ENCODE data around the gene TMEM185B.
A peak's percentile ranks its signal among the peaks of the same experiment; 100 is the strongest.
"Not testable (repeated sequence)": the region's sequence is repeated elsewhere in the genome, so short reads cannot be mapped to it uniquely, and the experiment has no call there.

Gene TMEM185B

DNA sequence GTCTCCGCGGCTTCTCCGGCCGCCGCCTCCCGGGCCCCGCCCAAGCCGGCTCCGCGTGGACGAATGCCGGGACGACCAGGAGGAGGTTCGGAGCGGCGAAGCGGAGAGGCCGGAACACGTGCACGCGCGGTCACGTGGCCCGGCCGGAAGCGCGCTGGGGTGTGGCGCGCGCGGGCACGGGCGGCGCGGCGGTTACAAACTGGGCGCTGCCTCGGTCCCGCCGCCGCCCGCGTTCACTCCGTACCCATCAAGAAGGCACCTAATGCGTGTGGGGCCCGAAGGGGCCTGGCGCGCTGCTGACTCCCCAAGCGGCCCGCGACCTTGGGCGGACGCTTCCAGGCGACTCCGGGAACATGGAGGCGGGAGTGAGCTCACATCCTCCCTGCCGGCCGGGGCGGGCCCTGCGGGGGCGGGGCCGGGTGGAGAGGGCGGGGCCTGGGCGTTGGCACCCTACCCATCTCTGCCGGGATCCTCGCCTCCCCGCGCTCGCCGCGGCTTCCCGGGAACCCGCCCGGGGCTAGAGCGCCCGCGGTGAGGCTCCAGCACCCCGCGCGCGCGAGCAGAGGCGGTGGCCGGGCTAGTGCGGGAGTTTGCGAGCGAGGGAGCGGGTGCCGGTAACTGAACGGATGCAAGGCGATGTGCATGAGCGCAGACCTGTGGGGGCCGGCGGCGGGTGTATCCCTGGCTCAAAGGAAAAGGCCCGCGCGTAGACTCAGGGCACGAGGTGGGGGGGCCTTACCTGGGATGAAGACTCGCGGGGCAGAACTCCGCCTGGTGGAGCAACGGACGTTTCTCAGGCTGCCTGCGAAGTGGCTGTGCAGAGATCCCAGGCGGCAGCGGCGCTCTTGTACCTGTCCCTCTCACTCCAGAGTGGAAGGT lies at the start of gene TMEM185B:
Gene TMEM185B (minus strand): TSS at position 367 of the 879 bp plus-strand sequence. CDS start 424 bp downstream, outside the sequence.
- DNase-seq (ENCODE audit: low spot score) = peak; percentile 97

DNA sequence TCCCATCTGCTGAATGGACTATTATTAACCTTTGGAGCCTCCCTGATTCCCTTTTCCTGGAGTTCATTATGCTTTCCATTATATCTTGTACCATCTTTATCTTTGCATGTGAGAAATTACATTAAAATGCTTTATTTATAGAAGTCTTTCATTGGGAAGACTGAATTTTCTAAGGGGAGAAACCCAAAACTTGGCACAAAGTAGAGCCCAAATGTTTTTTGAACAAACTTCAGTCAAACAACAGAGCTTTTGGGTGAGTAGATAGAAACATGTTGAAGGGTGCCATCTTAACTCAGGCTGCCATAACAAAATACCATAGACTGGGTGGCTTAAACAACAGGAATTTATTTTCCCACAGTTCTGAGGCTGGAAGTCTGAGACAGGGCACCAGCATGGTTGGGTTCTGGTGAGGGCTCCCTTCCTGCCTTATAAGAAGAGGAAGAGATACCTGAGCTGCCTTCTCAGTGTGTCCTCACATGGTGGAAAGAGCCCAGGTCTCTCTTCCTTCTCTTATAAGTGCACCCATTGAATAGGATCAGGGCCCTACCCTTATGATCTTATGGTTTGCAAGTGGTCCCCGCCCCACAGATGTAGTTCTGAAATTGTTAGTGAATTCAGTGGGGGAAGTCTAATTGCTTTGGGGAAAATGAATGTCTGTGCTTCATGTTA lies 48.6 kb upstream of the TMEM185B start:
- no peak for DNase-seq (ENCODE audit: low spot score)

DNA sequence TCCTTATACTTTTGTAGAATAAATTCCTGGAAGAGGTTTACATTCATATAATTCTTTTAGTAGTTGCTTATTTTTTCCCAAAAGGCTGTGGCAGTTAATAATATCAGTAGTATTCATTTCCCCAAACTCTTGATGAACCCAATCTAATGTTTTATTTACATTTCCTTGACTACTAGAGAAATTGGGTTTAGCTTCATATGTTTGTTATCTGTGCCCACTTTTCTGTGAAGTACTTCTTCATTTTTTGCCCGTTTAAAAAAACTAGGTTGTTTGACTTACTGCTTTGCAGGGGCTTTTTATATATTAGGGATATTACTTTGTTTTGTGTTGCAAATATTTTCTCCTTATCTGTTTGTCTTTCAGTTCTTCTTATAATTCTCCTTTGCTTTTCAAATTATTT lies 46.6 kb upstream of the TMEM185B start:
- DNase-seq (ENCODE audit: low spot score) = no peak

DNA sequence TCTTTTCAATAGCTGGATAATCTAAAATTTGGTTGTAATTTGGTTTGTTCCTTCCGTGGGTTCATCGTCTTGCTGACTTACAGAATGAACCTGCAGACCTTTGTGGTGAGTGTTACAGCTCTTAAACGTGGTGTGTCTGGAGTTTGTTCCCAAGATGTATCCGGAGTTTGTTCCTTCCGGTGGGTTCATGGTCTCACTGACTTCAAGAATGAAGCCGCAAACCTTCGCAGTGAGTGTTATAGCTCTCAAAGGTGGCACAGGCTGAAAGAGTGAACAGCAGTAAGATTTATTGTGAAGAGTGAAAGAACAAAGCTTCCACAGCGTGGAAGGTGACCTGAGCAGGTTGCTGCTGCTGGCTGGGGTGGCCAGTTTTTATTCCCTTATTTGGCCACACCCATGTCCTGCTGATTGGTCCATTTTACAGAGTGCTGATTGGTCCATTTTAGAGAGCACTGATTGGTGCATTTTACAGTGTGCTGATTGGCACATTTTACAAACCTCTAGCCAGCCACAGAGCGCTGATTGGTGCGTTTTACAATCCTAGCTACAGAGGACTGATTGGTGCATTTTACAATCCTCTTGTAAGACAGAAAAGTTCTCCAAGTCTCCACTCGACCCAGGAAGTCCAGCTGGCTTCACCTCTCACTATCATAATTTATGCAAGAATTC lies 46.0 kb upstream of the TMEM185B start:
- no peak for DNase-seq (ENCODE audit: low spot score)

- no peak for DNase-seq (ENCODE audit: low spot score)
Measured at GRCh38 chr2:120267348-120267747, 44.1 kb upstream of the TMEM185B start.

- no peak for DNase-seq (ENCODE audit: low spot score)
Measured at GRCh38 chr2:120265006-120265405, 41.8 kb upstream of the TMEM185B start.

GRCh38 chr2:120262761-120263428 lies 39.7 kb upstream of the TMEM185B start:
- no peak for DNase-seq (ENCODE audit: low spot score)

DNA sequence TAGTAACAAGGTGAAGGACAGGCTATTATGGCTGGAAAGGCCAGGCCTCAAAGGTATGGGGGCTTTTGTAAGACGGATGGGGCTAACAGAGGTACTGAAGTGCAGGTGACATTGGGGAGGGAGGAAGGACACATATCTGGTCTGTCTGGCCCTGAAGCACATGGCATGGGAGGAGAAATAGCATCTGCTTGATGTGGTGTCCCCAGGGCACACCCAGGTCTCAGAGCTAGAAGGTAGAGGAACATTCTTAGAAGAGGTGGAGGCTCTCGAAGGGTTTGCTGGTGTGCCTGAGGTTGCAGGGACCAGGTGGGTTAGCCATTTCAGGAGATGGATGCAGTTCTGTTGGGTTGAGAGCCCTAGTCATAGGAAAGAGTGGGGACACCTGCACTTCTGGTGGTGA lies 39.0 kb upstream of the TMEM185B start:
- DNase-seq (ENCODE audit: low spot score) = no peak

DNA sequence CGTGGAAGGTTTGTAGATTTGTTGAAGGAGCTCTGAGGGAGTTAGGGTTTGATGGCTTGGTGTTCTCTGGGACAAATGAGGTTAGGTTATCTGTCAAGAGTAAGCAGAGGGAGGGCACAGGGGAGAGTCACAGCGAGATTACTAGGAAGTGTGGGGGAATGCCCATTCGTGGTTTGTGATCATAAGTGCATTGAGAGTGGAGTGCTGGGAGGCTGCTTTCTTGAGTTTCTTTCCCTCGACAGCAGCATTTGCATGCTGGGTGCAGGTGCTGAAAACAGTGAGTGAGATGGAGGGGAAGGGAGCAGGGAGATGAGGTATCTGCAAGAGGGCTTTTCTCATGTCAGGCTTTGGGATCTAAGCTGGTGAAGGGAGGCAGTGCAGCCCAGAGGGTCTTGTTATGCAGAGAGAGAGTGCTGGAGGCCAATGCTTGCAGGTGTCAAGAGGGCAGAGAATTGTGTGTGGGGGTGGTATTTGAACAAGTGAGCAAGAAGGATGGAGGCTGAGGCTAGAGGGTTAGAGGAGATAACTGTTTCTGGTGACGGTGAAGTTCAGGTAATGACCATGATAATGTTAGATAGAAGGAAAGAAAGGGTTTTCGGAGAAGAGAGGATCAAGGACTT lies 38.3 kb upstream of the TMEM185B start:
- DNase-seq (ENCODE audit: low spot score) = no peak

GRCh38 chr2:120260736-120261135 lies 37.5 kb upstream of the TMEM185B start:
- no peak for DNase-seq (ENCODE audit: low spot score)

GRCh38 chr2:120259939-120260338 lies 36.7 kb upstream of the TMEM185B start:
- not testable (repeated sequence) for DNase-seq (ENCODE audit: low spot score)

- no peak for DNase-seq (ENCODE audit: low spot score)
Measured at GRCh38 chr2:120258196-120258595, 35.0 kb upstream of the TMEM185B start.

- no peak for DNase-seq (ENCODE audit: low spot score)
Measured at GRCh38 chr2:120257522-120257921, 34.3 kb upstream of the TMEM185B start.

DNA sequence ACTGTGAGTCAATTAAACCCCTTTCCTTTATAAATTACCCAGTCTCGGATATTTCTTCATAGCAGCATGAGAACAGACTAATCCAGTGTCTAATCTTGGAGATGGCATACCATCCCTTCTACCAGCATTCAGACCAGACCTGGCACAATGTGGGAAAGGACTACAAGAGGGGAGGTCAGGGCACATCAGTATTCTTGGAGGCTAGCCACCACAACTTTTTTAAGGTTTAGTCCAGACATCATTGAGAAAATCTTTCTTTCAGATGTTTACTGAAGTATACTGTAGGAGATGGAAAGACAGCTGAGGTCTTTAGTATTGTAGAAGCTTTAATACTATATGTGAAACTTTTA lies 33.4 kb upstream of the TMEM185B start:
- DNase-seq (ENCODE audit: low spot score) = no peak

DNA sequence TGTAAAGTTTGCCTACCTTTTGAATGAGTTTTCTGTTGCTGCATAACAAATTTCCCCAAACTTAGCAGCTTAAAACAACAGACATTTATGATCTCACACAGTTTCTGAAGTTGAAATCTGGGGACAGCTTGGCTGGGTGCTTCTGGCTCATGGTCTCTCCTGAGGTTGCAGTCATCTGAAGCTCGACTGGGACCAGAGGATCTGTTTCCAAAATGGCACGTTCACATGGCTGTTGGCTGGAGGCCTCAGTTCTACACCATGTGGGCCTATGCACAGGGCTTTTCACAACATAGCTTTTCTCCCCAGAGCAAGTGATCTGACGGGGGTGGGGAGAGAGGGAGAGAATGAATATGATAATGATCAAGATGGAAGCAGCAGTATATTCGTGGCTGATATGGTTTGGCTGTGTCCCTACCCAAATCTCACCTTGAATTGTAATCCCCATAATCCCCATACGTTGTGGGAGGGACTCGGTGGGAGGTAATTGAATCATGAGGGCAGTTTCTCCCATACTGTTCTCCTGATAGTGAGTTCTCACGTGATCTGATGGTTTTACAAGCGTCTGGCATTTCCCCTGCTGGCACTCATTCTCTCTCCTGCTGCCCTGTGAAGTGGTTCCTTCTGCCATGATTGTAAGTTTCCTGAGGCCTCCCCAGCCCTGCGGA lies 32.9 kb upstream of the TMEM185B start:
- no peak for DNase-seq (ENCODE audit: low spot score)

DNA sequence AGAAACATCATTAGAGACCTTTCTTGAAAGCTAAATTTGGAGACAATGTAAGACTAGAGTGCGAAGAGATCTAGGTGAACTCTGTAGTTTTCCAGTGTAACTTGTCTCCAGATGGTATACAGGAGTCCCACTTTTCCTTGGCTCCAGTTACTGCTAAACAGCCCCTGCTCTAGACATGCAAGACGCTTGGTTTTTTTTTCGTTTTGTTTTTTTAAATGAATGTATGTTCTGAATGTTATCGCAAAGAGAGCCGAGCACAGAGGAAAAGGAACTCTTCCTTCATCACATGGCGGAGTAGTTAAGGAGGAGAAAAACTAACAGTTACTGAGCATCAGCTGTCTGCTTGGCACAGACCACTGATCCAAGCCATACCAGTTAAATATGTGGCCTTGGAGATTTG lies 31.9 kb upstream of the TMEM185B start:
- no peak for DNase-seq (ENCODE audit: low spot score)

DNA sequence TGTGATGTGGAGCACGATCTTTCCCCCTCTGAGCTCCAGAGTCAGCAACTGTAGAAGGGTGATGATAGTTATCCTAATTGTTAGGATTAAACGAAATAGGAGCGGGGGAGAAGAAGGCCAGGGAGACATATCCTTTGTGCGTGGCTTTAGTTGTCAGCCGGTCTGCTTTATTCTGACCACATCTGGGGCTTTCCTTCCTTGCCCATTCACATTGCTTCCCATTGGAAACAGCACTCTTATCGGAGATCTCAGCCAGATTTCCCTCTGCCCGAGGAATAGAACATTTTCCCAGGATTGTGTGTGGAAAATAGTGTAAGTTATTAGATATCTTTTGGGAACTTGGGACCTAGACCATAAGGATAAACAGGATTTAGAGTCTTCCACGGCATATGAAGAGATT lies 31.0 kb upstream of the TMEM185B start:
- DNase-seq (ENCODE audit: low spot score) = no peak

- peak; percentile 89 for DNase-seq (ENCODE audit: low spot score)
Measured at GRCh38 chr2:120253021-120253882, 30.1 kb upstream of the TMEM185B start.

GRCh38 chr2:120252225-120253020 lies 29.2 kb upstream of the TMEM185B start, which contains the start of gene RALB:
TSS of gene RALB (plus strand) at chr2:120252852. CDS start at chr2:120278665, 25,813 bp downstream.
- peak; percentile 100 for DNase-seq (ENCODE audit: low spot score)

DNA sequence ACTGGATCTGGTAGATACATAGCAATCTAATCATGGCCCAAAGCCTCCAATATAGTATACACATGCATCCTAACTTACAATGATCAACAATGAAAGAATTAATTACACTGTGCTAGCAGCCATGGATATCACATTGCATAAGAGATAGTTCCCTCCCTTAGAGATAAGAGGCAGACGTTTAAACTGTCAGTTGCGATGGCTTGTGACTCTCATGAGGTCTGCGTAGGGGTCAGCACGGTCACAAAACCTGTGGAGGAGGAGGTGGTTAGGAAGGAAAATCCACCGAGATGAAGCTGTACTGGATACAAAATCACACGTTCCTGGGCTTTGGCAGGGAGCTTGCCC lies 28.7 kb upstream of the TMEM185B start:
- no peak for DNase-seq (ENCODE audit: low spot score)
